OCI-LY1 (cell line): Measurements from ENCODE around the gene IFITM10.

Source experiments
- H2AFZ ChIP-seq: fragments of 200-600 bp; sonication (generic), shearing (Covaris generic); 2 replicates; pipeline ENCODE4 v1.6.0; 2014; ENCODE audit warnings: antibody characterized with exemption, mild to moderate bottlenecking, low read length
- H3F3A ChIP-seq: fragments of 200-600 bp; sonication (generic), shearing (Covaris generic); 2 replicates; pipeline ENCODE4 v1.6.0; 2014; ENCODE audit warnings: mild to moderate bottlenecking, antibody characterized with exemption, low read length, moderate library complexity; ENCODE audit not compliant: insufficient read depth
- H3K27ac ChIP-seq: fragments of 200-600 bp; sonication (generic); 2 replicates; pipeline ENCODE4 v1.5.1; 2014; ENCODE audit warnings: low read length, mixed run types, mild to moderate bottlenecking, low read depth; ENCODE audit not compliant: poor library complexity, severe bottlenecking
- H3K27me3 ChIP-seq: fragments of 200-600 bp; sonication (generic); 2 replicates; pipeline ENCODE4 v1.6.0; 2014; ENCODE audit warnings: antibody characterized with exemption, mild to moderate bottlenecking, low read length, moderate library complexity; ENCODE audit not compliant: insufficient read depth
- H3K36me3 ChIP-seq: fragments of 200-600 bp; sonication (generic); 2 replicates; pipeline ENCODE4 v1.6.1; 2014; ENCODE audit warnings: mild to moderate bottlenecking, antibody characterized with exemption, low read length, moderate library complexity, mixed read lengths; ENCODE audit not compliant: insufficient read depth
- H3K4me1 ChIP-seq: fragments of 200-600 bp; sonication (generic); 2 replicates; pipeline ENCODE4 v1.5.1; 2014; ENCODE audit warnings: mild to moderate bottlenecking, low read length, moderate library complexity; ENCODE audit not compliant: insufficient read depth, severe bottlenecking
- H3K4me2 ChIP-seq: fragments of 200-600 bp; sonication (generic), shearing (Covaris generic); 2 replicates; pipeline ENCODE4 v1.6.1; 2014; ENCODE audit warnings: low read length
- H3K4me3 ChIP-seq: fragments of 200-600 bp; sonication (generic); 2 replicates; pipeline ENCODE4 v1.5.1; 2014; ENCODE audit warnings: low read length, low read depth, mild to moderate bottlenecking, mixed read lengths; ENCODE audit not compliant: poor library complexity, severe bottlenecking
- H3K79me2 ChIP-seq: fragments of 200-600 bp; shearing (Covaris generic); 2 replicates; pipeline ENCODE4 v1.6.1; 2016; ENCODE audit warnings: mixed run types, low read length, mixed read lengths; ENCODE audit not compliant: insufficient read depth
- H3K9ac ChIP-seq: fragments of 200-600 bp; sonication (generic), shearing (Covaris generic); 2 replicates; pipeline ENCODE4 v1.6.1; 2014; ENCODE audit warnings: mild to moderate bottlenecking, low read length, mixed read lengths
- H3K9me2 ChIP-seq: fragments of 200-600 bp; sonication (generic), shearing (Covaris generic); 2 replicates; pipeline ENCODE4 v1.6.1; 2014; ENCODE audit warnings: low read depth, mild to moderate bottlenecking, low read length, mixed read lengths
- H3K9me3 ChIP-seq: fragments of 200-600 bp; shearing (Covaris generic); 2 replicates; pipeline ENCODE4 v1.6.1; 2014; ENCODE audit warnings: low read length, mixed read lengths
- H4K20me1 ChIP-seq: fragments of 200-600 bp; sonication (generic), shearing (Covaris generic); 2 replicates; pipeline ENCODE4 v1.6.0; 2016; ENCODE audit warnings: mild to moderate bottlenecking, low read length; ENCODE audit not compliant: insufficient read depth
- EZH2 ChIP-seq: fragments of 200-600 bp; sonication (generic), shearing (Covaris generic); IDR thresholded peaks from 2 replicates; pipeline ENCODE4 v1.8.0; 2017; ENCODE audit warnings: borderline replicate concordance, mixed run types, mild to moderate bottlenecking, antibody characterized with exemption, low read length, moderate library complexity, mixed read lengths
- TF ChIP-seq, protein P1 (sequence below): fragments of 200-600 bp; sonication (generic), shearing (Covaris generic); IDR thresholded peaks from 2 replicates; pipeline ENCODE4 v1.5.1; 2017; ENCODE audit warnings: mild to moderate bottlenecking, antibody characterized with exemption, low read length, moderate library complexity, mixed read lengths

Gene IFITM10

GRCh38 chr11:1754376-1755150 lies 4.2 kb upstream of the IFITM10 start:
- Histone ChIP-seq H3K4me3 (no peak overlapping the region), H4K20me1 (no peaks in the 10 kb centered on the region), H3F3A (no peaks in the 10 kb centered on the region), H3K4me2 (no peak overlapping the region), H3K9ac (no peak overlapping the region), H3K79me2 (no peaks in the 10 kb centered on the region), H3K4me1 (no peaks in the 10 kb centered on the region), H2AFZ (no peak overlapping the region), H3K27me3 (no peaks in the 10 kb centered on the region), H3K9me3 (no peaks in the 10 kb centered on the region), H3K27ac (no peak overlapping the region), H3K36me3 (no peaks in the 10 kb centered on the region; the same call in 1 of the 2 replicates), H3K9me2 (no peaks in the 10 kb centered on the region)
- TF ChIP-seq EZH2, result no peak
- TF ChIP-seq, protein P1, sequence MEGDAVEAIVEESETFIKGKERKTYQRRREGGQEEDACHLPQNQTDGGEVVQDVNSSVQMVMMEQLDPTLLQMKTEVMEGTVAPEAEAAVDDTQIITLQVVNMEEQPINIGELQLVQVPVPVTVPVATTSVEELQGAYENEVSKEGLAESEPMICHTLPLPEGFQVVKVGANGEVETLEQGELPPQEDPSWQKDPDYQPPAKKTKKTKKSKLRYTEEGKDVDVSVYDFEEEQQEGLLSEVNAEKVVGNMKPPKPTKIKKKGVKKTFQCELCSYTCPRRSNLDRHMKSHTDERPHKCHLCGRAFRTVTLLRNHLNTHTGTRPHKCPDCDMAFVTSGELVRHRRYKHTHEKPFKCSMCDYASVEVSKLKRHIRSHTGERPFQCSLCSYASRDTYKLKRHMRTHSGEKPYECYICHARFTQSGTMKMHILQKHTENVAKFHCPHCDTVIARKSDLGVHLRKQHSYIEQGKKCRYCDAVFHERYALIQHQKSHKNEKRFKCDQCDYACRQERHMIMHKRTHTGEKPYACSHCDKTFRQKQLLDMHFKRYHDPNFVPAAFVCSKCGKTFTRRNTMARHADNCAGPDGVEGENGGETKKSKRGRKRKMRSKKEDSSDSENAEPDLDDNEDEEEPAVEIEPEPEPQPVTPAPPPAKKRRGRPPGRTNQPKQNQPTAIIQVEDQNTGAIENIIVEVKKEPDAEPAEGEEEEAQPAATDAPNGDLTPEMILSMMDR, result no peak

- Histone ChIP-seq H3K36me3 (no peaks in the 10 kb centered on the region; the same call in 1 of the 2 replicates), H3K4me2 (no peak overlapping the region), H3F3A (no peaks in the 10 kb centered on the region), H3K9ac (no peak overlapping the region), H3K9me3 (no peaks in the 10 kb centered on the region), H3K27me3 (no peaks in the 10 kb centered on the region), H3K27ac (no peak overlapping the region), H2AFZ (no peak overlapping the region), H3K4me1 (no peaks in the 10 kb centered on the region), H3K79me2 (no peaks in the 10 kb centered on the region), H4K20me1 (no peaks in the 10 kb centered on the region), H3K9me2 (no peaks in the 10 kb centered on the region), H3K4me3 (no peak overlapping the region)
- TF ChIP-seq, protein P1, result no peak
- TF ChIP-seq EZH2, result no peak
Observed at GRCh38 chr11:1753929-1754305, 3.5 kb upstream of the IFITM10 start.

DNA sequence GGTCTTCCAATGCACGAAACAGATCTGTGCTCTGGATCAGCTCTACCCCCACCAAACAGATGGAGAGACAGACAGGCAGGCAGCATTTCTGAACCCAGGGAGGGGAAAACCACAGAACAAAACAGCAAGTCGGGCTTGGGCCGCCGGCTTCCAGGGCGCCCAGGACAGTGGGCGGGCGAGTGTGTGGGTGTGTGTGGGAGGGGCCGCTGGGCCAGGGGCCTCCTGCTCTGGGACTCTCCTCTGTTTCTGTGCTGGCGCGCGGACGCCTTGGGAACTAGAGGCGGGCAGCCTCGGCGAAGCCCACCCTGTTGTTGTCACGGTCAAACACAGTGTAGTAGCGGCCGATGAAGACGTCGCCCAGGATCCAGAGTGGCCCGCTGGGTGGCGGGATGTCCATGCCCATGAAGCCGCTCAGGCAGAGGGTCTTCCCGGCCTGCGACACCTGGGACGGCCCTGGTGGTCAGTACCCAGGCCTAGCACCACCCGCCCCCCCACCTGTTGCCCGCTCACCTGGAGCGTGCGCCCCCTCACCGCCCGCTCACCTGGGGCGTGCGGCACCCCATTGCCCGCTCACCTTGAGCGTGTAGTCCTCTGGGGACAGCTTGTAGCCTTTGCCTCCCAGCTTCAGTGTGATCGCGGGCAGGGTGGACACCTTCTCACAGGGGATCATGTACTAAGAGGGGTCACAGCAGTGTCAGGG lies 3.0 kb upstream of the IFITM10 start:
- H4K20me1 ChIP-seq, result no peaks in the 10 kb centered on the region
- no peaks in the 10 kb centered on the region for H3K4me1 ChIP-seq

More for the DNA sequence above, 3.0 kb upstream of the IFITM10 start:
- no peaks in the 10 kb centered on the region for H3K27me3 ChIP-seq
- H3K79me2 ChIP-seq, result no peaks in the 10 kb centered on the region
- no peak overlapping the region for H3K27ac ChIP-seq
- H3K9ac ChIP-seq, result no peak overlapping the region
- H3K4me2 ChIP-seq, result no peak overlapping the region
- no peaks in the 10 kb centered on the region for H3F3A ChIP-seq
- no peak overlapping the region for H3K4me3 ChIP-seq
- TF ChIP-seq, protein P1, result no peak
- no peak for TF ChIP-seq EZH2
- no peaks in the 10 kb centered on the region for H3K9me2 ChIP-seq
- H2AFZ ChIP-seq, result no peak overlapping the region
- no peaks in the 10 kb centered on the region; the same call in 1 of the 2 replicates for H3K36me3 ChIP-seq
- no peaks in the 10 kb centered on the region for H3K9me3 ChIP-seq
